Mesenchymal stem cell (in vitro differentiated cells and primary cell): ENCODE data around the gene ABI2.
A peak's percentile ranks its signal among the peaks of the same experiment; 100 is the strongest.

Source experiments
- DNase-seq: peaks from one replicate; pipeline ENCODE4 v3.0.0-alpha.2; 2013
- H2AFZ ChIP-seq: one replicate; pipeline ENCODE4 v1.6.1; 2013; ENCODE audit warnings: low read depth, mild to moderate bottlenecking, control low read depth, inconsistent platforms, low read length, moderate library complexity
- H2AK5ac ChIP-seq: 2 replicates; pipeline ENCODE4 v1.6.1; 2013; ENCODE audit warnings: low read length, moderate library complexity, mild to moderate bottlenecking, inconsistent platforms; ENCODE audit not compliant: severe bottlenecking
- H2BK120ac ChIP-seq: one replicate; pipeline ENCODE4 v1.6.1; 2013; ENCODE audit warnings: low read depth, mild to moderate bottlenecking, inconsistent platforms, low read length, moderate library complexity
- H2BK12ac ChIP-seq, 2 experiments: one replicate each; pipeline ENCODE4 v1.6.1; 2013; ENCODE audit warnings: inconsistent platforms in 2 of 2, low read length in 2 of 2, mild to moderate bottlenecking in 2 of 2, moderate library complexity in 2 of 2, control low read depth in 1 of 2
- H2BK15ac ChIP-seq: one replicate; pipeline ENCODE4 v1.6.1; 2013; ENCODE audit warnings: mild to moderate bottlenecking, low read depth, inconsistent platforms; ENCODE audit not compliant: poor library complexity, severe bottlenecking
- H2BK5ac ChIP-seq: 2 replicates; pipeline ENCODE4 v1.6.1; 2013; ENCODE audit warnings: low read depth, mild to moderate bottlenecking, low read length, control low read depth, inconsistent platforms; ENCODE audit not compliant: poor library complexity, severe bottlenecking
- H3K14ac ChIP-seq, 2 experiments: one replicate each; pipeline ENCODE4 v1.6.1; 2013; ENCODE audit warnings: inconsistent platforms in 2 of 2, low read length in 2 of 2, control low read depth in 1 of 2, mild to moderate bottlenecking in 1 of 2, moderate library complexity in 1 of 2
- H3K18ac ChIP-seq, 2 experiments: one replicate each; pipeline ENCODE4 v1.6.1; 2013; ENCODE audit warnings: inconsistent platforms in 2 of 2, low read length in 2 of 2, control low read depth in 1 of 2, low read depth in 1 of 2, mild to moderate bottlenecking in 1 of 2
- H3K23ac ChIP-seq, 2 experiments: one replicate each; pipeline ENCODE4 v1.6.1; 2013; ENCODE audit warnings: inconsistent platforms in 2 of 2, low read length in 2 of 2, mild to moderate bottlenecking in 2 of 2, moderate library complexity in 2 of 2, control low read depth in 1 of 2
- H3K27ac ChIP-seq: 2 replicates; pipeline ENCODE4 v1.5.1; 2013; ENCODE audit warnings: mild to moderate bottlenecking, moderate library complexity, low read length, control low read depth, inconsistent platforms; ENCODE audit not compliant: poor library complexity, severe bottlenecking
- H3K27me3 ChIP-seq, 2 experiments: 2 replicates each; pipeline versions ENCODE4 v1.6.1 to v1.7.0; 2013; ENCODE audit warnings: low read length in 2 of 2, mild to moderate bottlenecking in 2 of 2, moderate library complexity in 2 of 2, control low read depth in 1 of 2, inconsistent platforms in 1 of 2; ENCODE audit not compliant: control insufficient read depth in 1 of 2, insufficient read depth in 1 of 2
- H3K36me3 ChIP-seq, 2 experiments: 2 replicates each; pipeline versions ENCODE4 v1.6.1 to v1.7.0; 2013; ENCODE audit warnings: low read length in 2 of 2, control low read depth in 1 of 2, inconsistent platforms in 1 of 2, low read depth in 1 of 2, mild to moderate bottlenecking in 1 of 2; ENCODE audit not compliant: insufficient read depth in 2 of 2, control insufficient read depth in 1 of 2
- H3K4ac ChIP-seq, 2 experiments: one replicate each; pipeline ENCODE4 v1.6.1; 2013; ENCODE audit warnings: inconsistent platforms in 2 of 2, low read length in 2 of 2, mild to moderate bottlenecking in 2 of 2, moderate library complexity in 2 of 2, control low read depth in 1 of 2, low read depth in 1 of 2
- H3K4me1 ChIP-seq: 2 replicates; pipeline ENCODE4 v1.6.1; 2013; ENCODE audit warnings: low read depth, low read length, control low read depth; ENCODE audit not compliant: control insufficient read depth, insufficient read depth
- H3K4me2 ChIP-seq: 2 replicates; pipeline ENCODE4 v1.6.1; 2013; ENCODE audit warnings: low read length, mild to moderate bottlenecking, inconsistent platforms; ENCODE audit not compliant: poor library complexity, severe bottlenecking
- H3K4me3 ChIP-seq, 2 experiments: 2 replicates each; pipeline versions ENCODE4 v1.5.1 to v1.7.0; 2013; ENCODE audit warnings: low read length in 2 of 2, mild to moderate bottlenecking in 2 of 2, control low read depth in 1 of 2, low read depth in 1 of 2; ENCODE audit not compliant: insufficient read depth in 1 of 2
- H3K79me1 ChIP-seq: replicated peaks from 2 replicates; pipeline ENCODE4 v1.6.1; 2013; ENCODE audit warnings: mild to moderate bottlenecking, control low read depth, low read length, inconsistent platforms; ENCODE audit not compliant: poor library complexity, severe bottlenecking
- H3K9ac ChIP-seq: 2 replicates; pipeline ENCODE4 v1.7.0; 2013; ENCODE audit warnings: mild to moderate bottlenecking, low read length, moderate library complexity
- H3K9me3 ChIP-seq: 2 replicates; pipeline ENCODE4 v1.7.0; 2013; ENCODE audit warnings: mild to moderate bottlenecking, low read length; ENCODE audit not compliant: control insufficient read depth
- H4K8ac ChIP-seq: one replicate; pipeline ENCODE4 v1.6.1; 2013; ENCODE audit warnings: inconsistent platforms, mild to moderate bottlenecking, low read length, moderate library complexity
- H4K91ac ChIP-seq: one replicate; pipeline ENCODE4 v1.6.1; 2013; ENCODE audit warnings: mild to moderate bottlenecking, low read length, inconsistent platforms
- WGBS: methylation state at CpG from one replicate; pipeline ENCODE4 v1.1.7; 2013; ENCODE audit warnings: mixed read lengths; 5-methylcytosine and 5-hydroxymethylcytosine counted together

The ABI2 gene

DNA sequence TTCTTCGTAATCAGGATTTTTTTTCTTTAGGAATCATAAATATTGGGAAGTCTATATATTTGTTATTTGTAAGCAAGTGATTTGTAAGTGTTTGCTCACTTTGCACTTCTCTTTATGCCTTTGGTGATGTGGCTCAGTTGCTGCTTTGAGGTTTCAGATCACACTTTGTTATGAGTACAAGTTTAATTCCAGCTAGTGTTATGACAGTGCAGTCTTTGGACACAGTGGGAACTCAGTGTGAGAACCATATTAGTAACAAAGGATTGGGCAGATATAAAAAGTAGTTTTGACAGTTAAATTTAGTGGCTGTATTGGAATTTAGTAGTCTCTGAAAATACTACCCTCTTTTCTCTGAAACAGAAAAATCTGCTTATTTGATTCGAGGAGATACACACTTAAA lies 67.7 kb downstream of the ABI2 start:
- Histone ChIP-seq H3K9me3 (no peaks in the 10 kb centered on the region), H3K23ac (no peak overlapping the region), H3K18ac (no peak overlapping the region), H2BK120ac (no peak overlapping the region), H2BK15ac (no peak overlapping the region), H3K4me1 (no peaks in the 10 kb centered on the region), H3K4ac (no peak overlapping the region), H2BK5ac (no peak overlapping the region), H3K4me3 (no peak overlapping the region), H3K4me2 (no peak overlapping the region), H3K36me3 (peaks cover 11 to 51% of the 10 kb centered on the region in 2 experiments), H2AFZ (no peak overlapping the region), H3K27ac (no peak overlapping the region), H4K8ac (no peak overlapping the region), H2AK5ac (no peak overlapping the region), H3K14ac (no peak overlapping the region), H3K27me3 (no peaks in the 10 kb centered on the region), H4K91ac (no peak overlapping the region), H3K79me1 (peaks cover 14% of the 10 kb centered on the region), H3K9ac (no peak overlapping the region), H2BK12ac (no peak overlapping the region)
- 97% methylated on average over 1 of the region's 2 CpGs for WGBS
- no peak for DNase-seq

DNA sequence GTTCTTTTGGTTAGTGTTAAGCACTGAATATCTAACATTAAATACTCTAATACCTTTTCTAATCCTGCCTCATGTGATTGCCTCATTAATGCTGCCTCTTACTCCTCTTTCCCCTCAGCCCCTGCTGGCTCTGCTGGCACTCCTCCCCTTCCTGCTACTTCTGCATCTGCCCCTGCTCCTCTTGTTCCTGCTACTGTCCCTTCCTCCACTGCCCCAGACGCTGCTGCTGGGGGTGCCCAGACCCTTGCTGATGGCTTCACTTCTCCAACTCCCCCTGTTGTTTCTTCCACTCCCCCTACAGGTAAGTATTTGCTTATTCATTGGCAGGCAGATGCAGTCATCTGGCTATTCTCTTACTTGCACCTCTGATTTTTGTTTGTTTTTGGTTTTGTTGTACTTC lies 68.5 kb downstream of the ABI2 start:
- Histone ChIP-seq H2BK15ac (no peak overlapping the region), H2BK12ac (no peak overlapping the region), H3K27ac (no peak overlapping the region), H3K9me3 (no peaks in the 10 kb centered on the region), H3K4me1 (peaks cover 2% of the 10 kb centered on the region), H3K4me2 (no peak overlapping the region), H4K91ac (no peak overlapping the region), H3K23ac (no peak overlapping the region), H3K79me1 (peaks cover 14% of the 10 kb centered on the region), H3K18ac (no peak overlapping the region), H3K27me3 (no peaks in the 10 kb centered on the region), H4K8ac (no peak overlapping the region), H3K4me3 (no peak overlapping the region), H3K9ac (no peak overlapping the region), H3K36me3 (peaks cover 11 to 48% of the 10 kb centered on the region in 2 experiments), H2BK5ac (no peak overlapping the region), H2AK5ac (no peak overlapping the region), H3K4ac (no peak overlapping the region), H2BK120ac (no peak overlapping the region), H2AFZ (no peak overlapping the region), H3K14ac (no peak overlapping the region)
- WGBS, result 54% methylated on average over 1 of the region's 1 CpG
- peak; percentile 11 for DNase-seq

DNA sequence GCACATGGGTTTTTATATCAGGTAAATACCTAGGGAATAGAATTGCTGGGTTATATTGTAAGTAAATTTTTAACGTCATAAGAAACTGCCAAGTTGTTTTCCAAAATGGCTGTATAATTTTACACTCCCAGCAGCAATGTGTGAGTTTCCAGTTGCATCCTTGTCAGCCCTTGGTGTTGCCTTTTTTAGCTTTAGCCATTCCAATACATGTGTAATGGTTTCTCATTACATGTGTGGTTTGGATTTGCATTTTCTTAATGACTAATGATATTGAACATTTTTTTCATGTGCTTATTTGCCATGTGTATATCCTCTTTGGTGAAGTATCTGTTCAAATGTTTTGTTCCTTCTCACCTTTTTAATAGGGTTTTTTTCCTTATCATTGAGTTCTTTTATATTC lies 70.8 kb downstream of the ABI2 start:
- 100% methylated on average over 1 of the region's 1 CpG for WGBS

DNA sequence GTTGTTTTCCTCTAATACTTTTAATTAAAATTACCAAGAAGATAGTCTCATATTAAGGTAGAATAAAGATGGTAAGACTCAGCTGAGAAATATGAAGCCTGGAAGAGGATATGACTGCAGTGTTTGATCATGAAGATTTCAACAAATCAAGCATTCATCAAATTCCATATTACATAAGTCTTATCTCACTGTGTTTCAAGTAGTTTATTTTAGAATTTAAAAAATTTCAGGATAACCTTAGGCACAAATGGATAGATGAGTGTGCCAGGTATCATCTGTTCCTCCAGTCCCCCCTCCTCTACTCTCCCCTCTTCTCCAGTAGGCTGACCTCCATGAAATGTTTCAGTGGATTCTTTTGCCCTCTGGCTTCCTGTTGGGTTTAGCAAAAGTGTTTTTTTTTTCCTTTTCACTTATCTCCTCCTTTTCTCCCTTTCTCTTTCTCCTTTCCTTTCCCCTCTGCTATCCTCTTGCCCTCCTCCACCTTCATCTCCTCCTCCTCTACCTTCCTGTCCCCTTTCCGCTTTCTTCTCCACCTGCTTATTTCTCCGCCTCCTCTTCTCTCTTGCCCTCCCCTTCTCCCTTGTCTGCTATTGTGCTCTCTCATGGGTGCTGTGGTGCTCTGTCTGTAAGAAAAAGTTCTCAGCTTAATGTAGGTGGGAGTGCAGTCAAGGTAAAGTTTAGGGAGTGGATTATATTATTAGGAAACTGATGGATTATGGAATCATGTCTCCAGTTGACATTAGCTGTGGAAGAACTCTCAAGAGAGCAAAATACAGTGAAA lies 72.8 kb downstream of the ABI2 start:
- H3K36me3 ChIP-seq, result peaks cover 5 to 24% of the 10 kb centered on the region in 2 experiments
- no peak overlapping the region for H3K14ac ChIP-seq
- no peak overlapping the region for H2BK15ac ChIP-seq
- H3K9ac ChIP-seq, result no peak overlapping the region
- H2BK5ac ChIP-seq, result no peak overlapping the region
- no peak overlapping the region for H4K91ac ChIP-seq
- H3K23ac ChIP-seq, result no peak overlapping the region
- H3K4ac ChIP-seq, result no peak overlapping the region
- no peak overlapping the region for H2BK12ac ChIP-seq
- H3K18ac ChIP-seq, result no peak overlapping the region
- 100% methylated on average over 1 of the region's 2 CpGs for WGBS
- H3K27ac ChIP-seq, result peak overlapping the region; percentile 40
- H3K79me1 ChIP-seq, result peaks cover 12% of the 10 kb centered on the region
- H2BK120ac ChIP-seq, result no peak overlapping the region
- no peak for DNase-seq
- no peak overlapping the region for H2AFZ ChIP-seq
- peak overlapping the region; percentile 91 for H2AK5ac ChIP-seq
- H4K8ac ChIP-seq, result no peak overlapping the region
- H3K4me1 ChIP-seq, result peaks cover 6% of the 10 kb centered on the region
- H3K4me2 ChIP-seq, result no peak overlapping the region
- no peaks in the 10 kb centered on the region for H3K27me3 ChIP-seq
- H3K9me3 ChIP-seq, result no peaks in the 10 kb centered on the region
- H3K4me3 ChIP-seq, result no peak overlapping the region

More for the DNA sequence above, 70.8 kb downstream of the ABI2 start:
- H2BK12ac ChIP-seq, result no peak overlapping the region
- H4K91ac ChIP-seq, result no peak overlapping the region
- no peak overlapping the region for H3K4me2 ChIP-seq
- H4K8ac ChIP-seq, result no peak overlapping the region
- no peak overlapping the region for H3K14ac ChIP-seq
- peaks cover 12% of the 10 kb centered on the region for H3K79me1 ChIP-seq
- H3K27ac ChIP-seq, result no peak overlapping the region
- no peak overlapping the region for H3K4me3 ChIP-seq
- no peak overlapping the region for H3K9ac ChIP-seq
- H2BK15ac ChIP-seq, result no peak overlapping the region
- H3K4ac ChIP-seq, result no peak overlapping the region
- H3K9me3 ChIP-seq, result no peaks in the 10 kb centered on the region
- no peak overlapping the region for H2AFZ ChIP-seq
- H2BK5ac ChIP-seq, result no peak overlapping the region
- no peak overlapping the region for H3K18ac ChIP-seq
- H2AK5ac ChIP-seq, result no peak overlapping the region
- H3K4me1 ChIP-seq, result peaks cover 6% of the 10 kb centered on the region
- no peak overlapping the region for H3K23ac ChIP-seq
- H3K27me3 ChIP-seq, result no peaks in the 10 kb centered on the region
- H3K36me3 ChIP-seq, result peaks cover 11 to 42% of the 10 kb centered on the region in 2 experiments
- no peak overlapping the region for H2BK120ac ChIP-seq
- DNase-seq, result no peak
